HepG2 (cell line): Measurements from ENCODE around the gene PIGW. TPM values are rescaled to one million over a fixed set of nuclear protein-coding genes. Genes with fewer than 3 reads are reported as not detected.

Source experiments
- ARHGAP35 ChIP-seq: sonication (generic); formaldehyde crosslinking; IDR thresholded peaks from 2 replicates; pipeline ENCODE4 v1.9.0; 2022; ENCODE audit warnings: mild to moderate bottlenecking, inconsistent platforms, moderate library complexity, missing genetic modification reagents, borderline replicate concordance
- ATF2 ChIP-seq: sonication (generic); formaldehyde crosslinking; IDR thresholded peaks from 2 replicates; pipeline ENCODE4 v1.4.0; 2020; ENCODE audit warnings: missing genetic modification reagents
- FOXM1 ChIP-seq: sonication (generic); formaldehyde crosslinking; IDR thresholded peaks from 2 replicates; pipeline ENCODE4 v1.5.0; 2020; ENCODE audit warnings: missing genetic modification reagents
- HIVEP1 ChIP-seq: sonication (generic); formaldehyde crosslinking; IDR thresholded peaks from 2 replicates; pipeline ENCODE4 v1.4.0; 2020; ENCODE audit warnings: mild to moderate bottlenecking, missing genetic modification reagents
- HNRNPK ChIP-seq: fragments of 200-400 bp; formaldehyde crosslinking; IDR thresholded peaks from 2 replicates; pipeline ENCODE4 v1.6.1; 2018; ENCODE audit warnings: low read length, low read depth, moderate library complexity, mild to moderate bottlenecking; ENCODE audit not compliant: poor library complexity, severe bottlenecking
- HNRNPUL1 ChIP-seq: fragments of 200-400 bp; formaldehyde crosslinking; IDR thresholded peaks from 2 replicates; pipeline ENCODE4 v1.6.1; 2017; ENCODE audit warnings: low read depth, mild to moderate bottlenecking, low read length, moderate library complexity
- MLLT10 ChIP-seq: sonication (generic); formaldehyde crosslinking; IDR thresholded peaks from 2 replicates; pipeline ENCODE4 v1.4.0; 2020; ENCODE audit warnings: missing genetic modification reagents
- NFE2 ChIP-seq: sonication (generic); formaldehyde crosslinking; IDR thresholded peaks from 2 replicates; pipeline ENCODE4 v1.4.0; 2020; ENCODE audit warnings: missing genetic modification reagents
- NR0B2 ChIP-seq: sonication (generic); formaldehyde crosslinking; IDR thresholded peaks from 2 replicates; pipeline ENCODE4 v1.4.0; 2020; ENCODE audit warnings: mild to moderate bottlenecking, missing genetic modification reagents
- RNF219 ChIP-seq: sonication (generic); formaldehyde crosslinking; IDR thresholded peaks from 2 replicates; pipeline ENCODE4 v1.5.0; 2020; ENCODE audit warnings: mild to moderate bottlenecking, missing genetic modification reagents
- SAP130 ChIP-seq: IDR thresholded peaks from 2 replicates; pipeline ENCODE4 v1.6.1; 2016; ENCODE audit warnings: low read depth
- STAT6 ChIP-seq: sonication (generic); formaldehyde crosslinking; IDR thresholded peaks from 2 replicates; pipeline ENCODE4 v1.4.0; 2020; ENCODE audit warnings: missing genetic modification reagents, mild to moderate bottlenecking, borderline replicate concordance
- TBX3 ChIP-seq: fragments of 450-650 bp; IDR thresholded peaks from 2 replicates; pipeline ENCODE4 v1.6.1; 2017; ENCODE audit warnings: antibody characterized with exemption, mild to moderate bottlenecking, inconsistent platforms, borderline replicate concordance
- TERF1 ChIP-seq: sonication (generic); formaldehyde crosslinking; IDR thresholded peaks from 2 replicates; pipeline ENCODE4 v1.8.0; 2022; ENCODE audit warnings: mild to moderate bottlenecking, missing genetic modification reagents, moderate library complexity
- ZNF232 ChIP-seq: sonication (generic); formaldehyde crosslinking; IDR thresholded peaks from 2 replicates; pipeline ENCODE4 v1.4.0; 2020; ENCODE audit warnings: missing genetic modification reagents, borderline replicate concordance
- ZNF569 ChIP-seq: sonication (generic); formaldehyde crosslinking; IDR thresholded peaks from 2 replicates; pipeline ENCODE4 v1.5.0; 2020; ENCODE audit warnings: mild to moderate bottlenecking, missing genetic modification reagents, moderate library complexity, borderline replicate concordance
- ZNF615 ChIP-seq: sonication (generic); formaldehyde crosslinking; IDR thresholded peaks from 2 replicates; pipeline ENCODE4 v1.5.0; 2020; ENCODE audit warnings: mild to moderate bottlenecking, missing genetic modification reagents, borderline replicate concordance
- polyA plus RNA-seq, 8 experiments: library from polyadenylated mRNA; depleted of rRNA in 3 of 8; stranded (reverse) in 7 of 8; unstranded in 1 of 8; fragments of >200 nt; fragmentation: Illumina TruSeq in 4 of 8; extraction: Trizol in 4 of 8; gene quantifications; 2 replicates each; pipeline versions ENCODE4 v1.2.1 to v1.2.3, GENCODE V29; 2011 to 2016; ENCODE audit warnings: low read depth in 4 of 8, missing spikeins in 1 of 8, mixed read lengths in 1 of 8; ENCODE audit not compliant: insufficient read depth in 1 of 8
- total RNA-seq, 5 experiments: library from RNA; depleted of rRNA; stranded (reverse); fragments of >200 nt; fragmentation: Illumina TruSeq; extraction: Trizol; gene quantifications; 2 replicates each; pipeline ENCODE4 v1.2.3, GENCODE V29; 2016; ENCODE audit warnings: low read depth in 1 of 5

PIGW gene
- total and polyA plus RNA-seq, 2 of the 13 experiments (the other 11 are each of a cell fraction or from before 2014, with no cell fraction given): 9.0 to 24.0 TPM

GRCh38 chr17:36534840-36535668, at the start of gene PIGW, which contains the start of gene MYO19 (continued):
- TF ChIP-seq HNRNPK (peak; percentile 52), RNF219 (peak; percentile 74; the same call in 1 of the 2 replicates), ZNF232 (CRISPR knock-in tag) (peak; percentile 56; the same call in 1 of the 2 replicates), HIVEP1 (CRISPR knock-in tag) (peak; percentile 52), STAT6 (CRISPR knock-in tag) (no peak), ZNF615 (no peak; the same call in 1 of the 2 replicates), NFE2 (CRISPR knock-in tag) (no peak), TBX3 (0 out of 2 replicates have a peak, but pooled peaks have one; percentile 24), ARHGAP35 (CRISPR knock-in tag) (no peak), SAP130 (CRISPR knock-in tag) (peak; percentile 84), HNRNPUL1 (no peak), NR0B2 (CRISPR knock-in tag) (peak; percentile 84; the same call in 1 of the 2 replicates), MLLT10 (CRISPR knock-in tag) (no peak), TERF1 (CRISPR knock-in tag) (no peak), ATF2 (CRISPR knock-in tag) (0 out of 2 replicates have a peak, but pooled peaks have one; percentile 39), FOXM1 (CRISPR knock-in tag) (no peak), ZNF569 (CRISPR knock-in tag) (no peak)
